GM18511 (cell line): ENCODE results near the gene KRTAP7-1.

ENCODE experiments used
- ATAC-seq: cut with Tn5 transposase; IDR thresholded peaks from one replicate; pipeline ENCODE4 v1.9.1; 2021; ENCODE audit warnings: mild to moderate bottlenecking, moderate library complexity; ENCODE audit not compliant: unreplicated experiment

Gene KRTAP7-1

GRCh38 chr21:30829659-30830058 lies at the start of gene KRTAP7-1:
KRTAP7-1 (minus strand) TSS chr21:30829759; CDS start chr21:30829698, 61 bp downstream.
- no peak for ATAC-seq

- no peak for ATAC-seq
Measured at GRCh38 chr21:30874526-30874925, 45.0 kb upstream of the KRTAP7-1 start.

- no peak for ATAC-seq
Measured at GRCh38 chr21:30847627-30848500, 18.3 kb upstream of the KRTAP7-1 start.

GRCh38 chr21:30842990-30843389 lies 13.4 kb upstream of the KRTAP7-1 start:
- no peak for ATAC-seq

GRCh38 chr21:30839304-30839703 lies 9.7 kb upstream of the KRTAP7-1 start:
- no peak for ATAC-seq

- ATAC-seq: no peak
Measured at GRCh38 chr21:30838536-30838935, 9.0 kb upstream of the KRTAP7-1 start.

GRCh38 chr21:30831194-30831765 lies 1.7 kb upstream of the KRTAP7-1 start:
- ATAC-seq: no peak

- ATAC-seq: no peak
Measured at GRCh38 chr21:30818837-30819610, 10.5 kb downstream of the KRTAP7-1 start.

GRCh38 chr21:30813174-30813573 lies 16.4 kb downstream of the KRTAP7-1 start, which contains the start of gene KRTAP8-1:
KRTAP8-1 (minus strand) TSS chr21:30813274; CDS start chr21:30813220, 54 bp downstream.
- ATAC-seq: no peak

GRCh38 chr21:30800605-30801004 lies 29.0 kb downstream of the KRTAP7-1 start:
- no peak for ATAC-seq

GRCh38 chr21:30793581-30794314 lies 35.8 kb downstream of the KRTAP7-1 start:
- ATAC-seq: no peak

GRCh38 chr21:30779249-30779648 lies 50.3 kb downstream of the KRTAP7-1 start:
- ATAC-seq: no peak
